Hepatic stellate cell (primary cell): ENCODE measurements around the gene STXBP2.
"Not testable (repeated sequence)": the region's sequence is repeated elsewhere in the genome, so short reads cannot be mapped to it uniquely, and the experiment has no call there.

Experiments used
- DNase-seq: peaks from one replicate; pipeline ENCODE4 v3.0.0; 2011; ENCODE audit warnings: low spot score

STXBP2 gene

DNA sequence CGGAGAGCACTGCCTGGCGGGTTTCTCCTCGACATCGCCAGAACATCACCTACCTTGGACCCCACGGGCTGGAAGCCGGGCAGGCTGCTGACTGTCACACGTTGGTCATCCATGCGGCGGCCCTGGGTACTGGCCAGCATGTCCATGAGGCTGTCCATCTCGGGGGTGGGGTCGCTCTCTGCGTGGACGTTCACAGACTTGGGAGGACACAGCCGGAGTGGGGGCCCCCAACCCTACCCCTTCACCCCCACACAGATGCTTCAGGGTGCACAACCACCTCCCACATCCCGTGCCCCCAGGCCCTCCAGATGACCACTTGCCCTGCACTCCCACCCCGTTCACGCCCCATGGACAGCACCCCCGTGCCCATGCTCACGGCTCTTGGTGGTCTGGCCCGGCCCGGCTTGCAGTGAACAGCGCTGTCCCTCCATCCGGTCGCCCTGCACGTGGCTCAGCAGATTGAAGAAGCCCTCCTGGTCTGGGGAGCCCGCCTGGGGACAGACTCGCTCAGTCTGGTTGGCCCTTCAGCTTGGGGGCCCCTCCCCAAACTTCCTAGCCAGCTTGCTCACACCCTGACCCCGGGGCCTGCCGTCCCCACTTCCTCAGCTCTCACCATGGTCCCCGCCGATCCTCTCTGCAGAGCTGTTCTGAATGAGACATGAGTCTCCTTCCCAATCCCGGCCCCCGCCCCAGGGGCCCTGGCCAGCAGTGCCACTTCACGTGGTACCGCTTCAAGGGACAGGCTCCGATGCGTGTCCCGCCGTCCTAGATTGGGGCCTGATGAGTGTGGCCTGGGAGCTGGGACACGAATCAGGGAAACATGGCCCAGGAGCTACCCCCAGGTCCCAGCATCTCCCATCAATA lies 4.3 kb upstream of the STXBP2 start:
- DNase-seq: no peak

DNA sequence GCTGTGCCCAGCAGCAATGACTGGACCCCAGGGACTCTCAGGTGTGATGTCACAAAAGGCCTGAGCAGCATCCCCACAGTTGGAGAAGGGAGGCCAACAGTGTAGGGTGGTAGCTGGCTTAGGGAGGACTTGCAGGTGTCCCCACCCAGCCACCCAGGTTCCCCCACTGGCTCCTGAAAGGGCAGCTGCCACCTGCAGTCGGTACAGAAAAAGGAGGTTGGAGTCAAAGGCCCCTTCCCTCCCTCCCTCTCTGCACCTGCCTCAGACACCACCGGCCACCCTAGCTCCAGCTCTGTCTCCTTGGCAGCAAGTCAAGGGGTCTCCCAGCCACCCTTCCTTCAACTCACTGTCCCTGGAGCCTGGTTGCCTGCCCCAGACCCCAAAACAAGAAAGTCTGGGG lies 3.2 kb upstream of the STXBP2 start, which contains the start of gene PCP2:
Gene PCP2 (minus strand): TSS at position 22 of the 400 bp plus-strand sequence. CDS start 262 bp downstream, outside the sequence.
- DNase-seq: no peak

DNA sequence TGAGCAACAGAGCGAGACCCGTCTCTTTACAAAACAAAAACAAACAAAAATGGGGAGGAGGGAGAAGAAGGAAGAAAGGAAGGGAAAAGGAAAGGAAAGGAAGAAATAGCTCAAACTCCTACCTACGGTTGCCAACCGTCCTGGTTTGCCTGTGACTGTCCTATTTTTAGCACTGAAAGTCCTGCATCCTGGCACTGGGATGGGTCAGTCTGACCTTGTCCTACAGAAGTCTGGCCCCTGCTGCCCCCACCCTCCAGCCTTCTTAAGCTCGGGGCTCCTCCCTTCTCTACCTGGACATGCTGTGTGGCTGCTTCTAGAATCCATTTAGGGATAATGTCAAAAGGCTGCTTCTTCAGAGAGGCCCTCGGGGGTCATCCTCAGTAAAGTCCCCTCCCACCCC lies 1.2 kb upstream of the STXBP2 start:
- DNase-seq: no peak

DNA sequence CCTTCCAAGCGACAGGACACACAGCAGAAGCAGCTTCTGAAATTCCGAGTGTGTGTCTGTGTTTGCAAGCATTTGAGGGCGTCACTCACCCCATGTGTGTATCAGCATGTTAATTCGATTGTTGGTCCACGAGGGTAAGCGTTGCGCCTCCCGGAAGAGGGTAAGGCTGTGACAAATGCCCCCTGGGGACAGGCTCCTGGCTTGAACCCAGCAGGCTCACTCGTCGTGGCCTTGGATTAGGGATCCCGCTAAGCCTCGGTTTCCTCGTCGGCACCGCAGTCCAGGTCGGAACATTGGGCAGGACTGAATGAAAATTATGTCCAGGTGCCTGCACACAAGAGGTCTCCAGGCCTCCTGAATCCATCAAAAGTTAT lies 606 bp upstream of the STXBP2 start:
- DNase-seq: no peak

DNA sequence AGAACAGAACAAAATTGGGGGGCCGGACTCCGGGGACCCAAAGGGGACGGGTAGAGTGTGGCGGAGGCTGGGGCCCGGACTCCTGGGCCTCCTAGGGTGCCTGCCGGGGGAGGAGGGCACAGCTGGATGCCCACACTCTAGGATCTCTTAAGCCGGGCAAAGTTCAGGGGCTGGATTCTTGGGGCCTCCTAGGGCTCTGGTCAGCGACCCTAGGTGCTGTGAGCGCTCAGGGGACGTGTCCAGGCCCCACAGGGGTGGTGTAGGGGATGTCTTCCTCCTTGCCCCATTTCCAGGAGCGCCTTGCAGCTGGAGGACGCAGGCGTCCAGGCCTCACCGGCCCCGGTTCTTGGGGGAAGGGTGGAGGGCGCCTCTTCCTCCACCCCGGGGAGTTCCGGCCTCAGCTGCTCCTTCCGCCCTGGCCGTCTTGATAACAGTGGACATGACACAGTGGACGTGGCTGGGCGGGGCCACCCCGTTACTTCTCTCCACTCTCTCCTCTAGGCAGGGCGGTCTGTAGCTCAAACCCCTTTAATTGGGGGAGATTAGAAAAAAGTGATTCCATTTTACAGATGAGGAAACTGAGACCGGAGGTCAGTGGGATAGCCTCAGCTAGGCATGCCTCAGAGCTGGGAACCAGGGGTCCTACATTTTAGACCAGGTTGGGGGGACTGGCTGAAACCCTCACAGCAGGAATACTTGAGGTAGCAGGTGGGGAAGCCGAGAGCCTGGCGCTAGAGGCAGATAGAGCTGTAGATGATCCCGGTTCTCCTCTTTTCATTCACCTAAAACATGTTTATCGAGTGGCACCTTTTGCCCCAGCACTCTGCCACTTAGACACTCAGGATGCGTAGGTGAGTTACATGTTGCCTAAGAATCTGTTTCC lies 705 bp downstream of the STXBP2 start:
- peak; percentile 44 for DNase-seq

DNA sequence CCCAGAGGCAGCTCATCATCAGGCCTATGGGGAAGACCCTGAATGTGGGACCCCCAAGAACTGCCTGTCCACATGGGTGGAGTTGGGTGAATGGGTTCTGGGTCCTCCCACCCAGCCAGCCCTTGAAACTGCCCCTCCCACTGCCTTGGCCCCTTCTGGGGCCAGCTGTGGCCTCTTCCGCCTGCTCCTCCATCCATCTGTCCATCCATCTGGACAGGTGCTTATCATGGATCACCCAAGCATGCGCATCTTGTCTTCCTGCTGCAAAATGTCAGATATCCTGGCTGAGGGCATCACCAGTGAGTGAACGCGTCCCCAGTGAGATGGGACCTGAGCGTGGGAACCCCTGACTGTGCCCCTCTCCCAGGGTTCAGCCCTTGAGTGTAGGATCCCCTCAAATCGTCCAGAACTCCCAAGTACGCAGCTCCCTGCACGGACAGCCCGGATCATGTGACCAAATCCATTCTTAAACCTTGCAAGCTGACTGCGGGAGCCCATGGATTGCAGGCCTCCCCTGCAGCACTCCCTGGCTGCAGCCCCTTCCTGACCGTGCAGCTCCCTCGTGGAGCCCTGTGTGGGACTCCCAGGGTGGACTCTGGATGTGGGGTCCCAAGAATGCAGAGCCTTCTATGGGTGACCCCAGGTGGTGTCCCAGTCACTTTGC lies 2.0 kb downstream of the STXBP2 start:
- no peak for DNase-seq

DNA sequence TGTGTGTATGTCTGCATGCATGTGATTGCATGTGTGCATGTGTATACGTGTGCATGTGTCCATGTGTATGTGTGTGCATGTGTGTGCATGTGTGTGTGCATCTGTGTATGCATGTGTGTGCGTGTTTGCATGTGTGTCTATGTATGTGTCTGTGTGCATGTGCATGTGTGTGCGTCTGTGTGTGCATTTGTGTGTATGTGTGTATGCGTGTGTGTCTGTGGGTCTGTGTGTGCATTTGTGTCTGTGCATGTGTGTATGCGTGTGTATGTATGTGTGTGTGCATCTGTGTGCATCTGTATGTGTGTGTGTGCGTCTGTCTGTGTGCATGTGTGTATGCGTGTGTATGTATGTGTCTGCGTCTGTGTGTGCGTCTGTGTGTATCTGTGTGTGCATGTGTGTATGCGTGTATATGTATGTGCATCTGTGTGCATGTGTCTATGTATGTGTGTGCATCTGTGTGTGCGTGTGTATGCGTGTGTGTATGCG lies 3.0 kb downstream of the STXBP2 start:
- no peak for DNase-seq

DNA sequence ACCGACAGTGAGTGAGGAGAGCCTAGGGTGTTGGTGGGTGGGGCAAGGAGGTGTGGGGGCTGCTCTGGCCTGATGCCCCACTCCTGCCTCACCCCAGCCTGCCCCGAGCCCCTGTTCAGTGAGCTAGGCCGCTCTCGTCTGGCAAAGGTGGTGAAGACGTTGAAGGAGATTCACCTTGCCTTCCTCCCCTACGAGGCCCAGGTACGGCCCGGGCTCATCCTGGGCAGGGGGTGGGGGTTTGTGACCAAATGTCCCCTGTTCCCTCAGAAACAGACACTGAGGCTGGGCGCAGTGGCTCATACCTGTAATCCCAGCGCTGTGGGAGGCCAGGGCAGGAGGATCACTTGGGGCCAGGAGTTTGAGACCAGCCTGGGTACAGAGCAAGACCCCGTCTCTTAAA lies 3.9 kb downstream of the STXBP2 start:
- no peak for DNase-seq

DNA sequence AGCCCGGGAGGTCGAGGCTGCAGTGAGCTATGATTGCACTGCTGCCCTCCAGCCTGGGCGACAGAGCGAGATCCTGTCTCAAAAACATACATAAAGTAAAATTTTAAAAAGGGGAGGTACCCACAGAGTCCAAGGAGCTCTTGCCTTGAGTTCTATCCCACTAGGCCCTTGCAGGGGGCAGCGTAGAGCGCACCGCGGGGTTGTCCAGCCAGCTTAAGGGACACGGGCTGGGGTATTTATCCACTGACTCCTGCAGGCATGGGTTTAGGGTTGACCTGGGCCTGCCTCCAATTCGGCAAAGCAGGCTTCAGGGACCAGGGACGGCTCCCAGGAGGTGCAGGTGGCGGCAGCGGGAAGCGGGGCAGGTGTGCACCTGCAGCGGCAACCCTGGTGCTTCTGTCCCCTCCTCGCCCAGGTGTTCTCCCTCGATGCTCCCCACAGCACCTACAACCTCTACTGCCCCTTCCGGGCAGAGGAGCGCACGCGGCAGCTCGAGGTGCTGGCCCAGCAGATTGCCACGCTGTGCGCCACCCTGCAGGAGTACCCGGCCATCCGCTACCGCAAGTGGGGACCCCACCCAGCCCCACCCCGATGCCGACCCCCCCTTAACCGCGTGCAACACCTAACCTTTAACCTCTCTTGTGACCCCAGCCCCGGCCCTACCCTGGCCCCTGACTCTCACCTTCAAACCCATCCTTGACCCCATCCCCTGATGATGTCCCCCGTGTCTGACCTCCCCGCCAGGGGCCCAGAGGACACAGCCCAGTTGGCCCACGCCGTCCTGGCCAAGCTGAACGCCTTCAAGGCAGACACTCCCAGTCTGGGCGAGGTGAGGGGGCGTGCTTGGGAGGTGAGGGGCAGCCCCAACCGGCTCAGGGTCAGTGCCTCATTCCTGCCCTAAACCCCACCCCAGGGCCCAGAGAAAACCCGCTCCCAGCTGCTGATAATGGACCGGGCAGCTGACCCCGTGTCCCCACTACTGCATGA lies 4.7 kb downstream of the STXBP2 start:
- DNase-seq: no peak

DNA sequence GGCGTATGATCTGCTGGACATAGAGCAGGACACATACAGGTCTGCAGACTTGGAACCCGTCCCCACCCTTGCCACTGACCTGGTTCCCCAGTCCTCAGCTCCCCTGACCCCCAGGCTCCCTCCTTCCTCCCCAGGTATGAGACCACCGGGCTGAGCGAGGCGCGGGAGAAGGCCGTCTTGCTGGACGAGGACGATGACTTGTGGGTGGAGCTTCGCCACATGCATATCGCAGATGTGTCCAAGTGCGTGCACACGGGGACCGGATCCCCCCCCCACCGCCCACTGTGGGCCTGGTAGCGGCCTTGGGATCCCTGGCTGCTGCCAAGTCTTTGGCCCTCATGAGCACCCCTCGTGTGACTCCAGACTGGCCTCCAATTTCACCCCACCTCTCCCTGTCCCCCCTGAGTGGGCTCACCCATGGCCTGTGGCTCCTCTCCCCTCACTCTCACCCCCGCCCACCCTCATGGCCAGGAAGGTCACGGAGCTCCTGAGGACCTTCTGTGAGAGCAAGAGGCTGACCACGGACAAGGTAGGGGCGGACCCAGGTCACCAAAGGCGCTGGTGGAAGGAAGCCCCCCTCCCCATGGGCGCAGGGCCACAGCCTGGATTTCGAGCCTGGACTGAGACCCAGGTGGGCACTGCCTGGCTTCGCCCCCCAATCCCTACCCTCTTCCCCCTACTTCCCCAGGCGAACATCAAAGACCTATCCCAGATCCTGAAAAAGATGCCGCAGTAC lies 5.6 kb downstream of the STXBP2 start:
- DNase-seq: no peak

DNA sequence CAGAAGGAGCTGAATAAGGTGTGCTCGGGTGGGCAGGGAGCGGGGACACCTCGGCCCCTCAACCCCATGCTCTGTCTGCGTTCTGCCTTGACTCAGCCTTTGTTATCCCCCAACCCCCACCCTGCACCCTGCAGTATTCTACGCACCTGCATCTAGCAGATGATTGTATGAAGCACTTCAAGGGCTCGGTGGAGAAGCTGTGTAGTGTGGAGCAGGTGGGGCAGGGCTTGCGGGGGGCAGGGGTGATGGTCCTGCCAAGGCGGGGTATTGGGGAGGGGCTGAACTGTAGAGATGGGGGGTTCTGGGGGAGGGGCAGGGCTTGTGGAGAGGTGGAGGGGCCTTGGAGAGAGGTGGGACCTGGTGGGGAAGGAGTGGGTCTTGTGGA lies 6.1 kb downstream of the STXBP2 start:
- DNase-seq: no peak

DNA sequence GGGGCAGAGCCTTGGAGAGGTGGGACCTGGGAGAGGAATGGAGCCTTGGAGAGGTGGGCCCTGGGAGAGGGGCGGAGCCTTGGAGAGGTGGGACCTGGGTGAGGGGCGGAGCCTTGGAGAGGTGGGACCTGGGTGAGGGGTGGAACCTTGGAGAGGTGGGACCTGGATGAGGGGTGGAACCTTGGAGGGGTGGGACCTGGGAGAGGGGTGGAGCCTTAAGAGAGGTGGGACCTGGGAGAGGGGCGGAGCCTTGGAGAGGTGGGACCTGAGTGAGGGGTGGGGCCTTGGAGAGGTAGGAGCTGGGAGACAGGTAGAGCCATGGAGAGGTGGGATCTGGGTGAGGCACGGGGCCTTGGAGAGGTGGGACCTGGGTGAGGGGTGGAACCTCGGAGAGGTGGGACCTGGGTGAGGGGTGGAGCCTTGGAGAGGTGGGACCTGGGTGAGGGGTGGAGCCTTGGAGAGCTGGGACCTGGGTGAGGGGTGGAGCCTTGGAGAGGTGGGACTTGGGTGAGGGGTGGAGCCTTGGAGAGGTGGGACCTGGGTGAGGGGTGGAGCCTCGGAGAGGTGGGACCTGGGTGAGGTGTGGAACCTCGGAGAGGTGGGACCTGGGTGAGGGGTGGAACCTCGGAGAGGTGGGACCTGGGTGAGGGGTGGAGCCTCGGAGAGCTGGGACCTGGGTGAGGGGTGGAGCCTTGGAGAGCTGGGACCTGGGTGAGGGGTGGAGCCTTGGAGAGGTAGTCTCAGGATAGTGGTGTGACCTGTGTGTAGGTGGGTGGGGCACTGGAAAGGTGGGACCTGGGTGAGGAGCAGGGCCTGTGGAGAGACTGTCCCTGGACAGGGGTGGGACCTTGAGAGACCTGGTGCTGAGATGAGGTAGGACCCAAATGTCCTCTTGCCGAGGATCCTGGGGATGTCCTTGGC lies 7.0 kb downstream of the STXBP2 start:
- not testable (repeated sequence) for DNase-seq

DNA sequence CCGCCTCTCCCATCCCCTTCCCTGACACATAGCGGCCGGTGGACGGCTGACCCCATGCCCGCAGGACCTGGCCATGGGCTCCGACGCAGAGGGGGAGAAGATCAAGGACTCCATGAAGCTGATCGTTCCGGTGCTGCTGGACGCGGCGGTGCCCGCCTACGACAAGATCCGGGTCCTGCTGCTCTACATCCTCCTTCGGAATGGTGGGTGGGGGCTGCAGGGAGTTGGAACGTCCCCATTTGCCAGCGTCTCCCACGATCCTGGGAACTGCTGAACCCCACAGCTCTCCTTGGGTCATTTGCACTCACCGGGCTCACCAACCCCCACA lies 7.6 kb downstream of the STXBP2 start:
- no peak for DNase-seq

DNA sequence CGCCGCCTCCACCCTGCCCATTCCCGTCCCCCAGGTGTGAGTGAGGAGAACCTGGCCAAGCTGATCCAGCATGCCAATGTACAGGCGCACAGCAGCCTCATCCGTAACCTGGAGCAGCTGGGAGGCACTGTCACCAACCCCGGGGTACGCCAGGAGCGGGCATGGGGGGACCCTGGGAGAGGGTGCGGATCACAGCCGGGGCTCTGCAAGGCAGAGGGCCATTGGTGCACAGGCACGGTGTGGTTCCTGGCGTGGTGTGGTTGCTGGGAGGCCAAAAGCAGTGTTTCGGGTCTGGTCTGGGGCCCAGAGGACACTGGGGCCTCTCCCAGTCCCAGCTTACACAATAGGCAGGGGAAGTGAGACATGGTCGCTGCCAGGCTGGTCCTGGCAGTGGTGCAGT lies 8.3 kb downstream of the STXBP2 start:
- DNase-seq: no peak

DNA sequence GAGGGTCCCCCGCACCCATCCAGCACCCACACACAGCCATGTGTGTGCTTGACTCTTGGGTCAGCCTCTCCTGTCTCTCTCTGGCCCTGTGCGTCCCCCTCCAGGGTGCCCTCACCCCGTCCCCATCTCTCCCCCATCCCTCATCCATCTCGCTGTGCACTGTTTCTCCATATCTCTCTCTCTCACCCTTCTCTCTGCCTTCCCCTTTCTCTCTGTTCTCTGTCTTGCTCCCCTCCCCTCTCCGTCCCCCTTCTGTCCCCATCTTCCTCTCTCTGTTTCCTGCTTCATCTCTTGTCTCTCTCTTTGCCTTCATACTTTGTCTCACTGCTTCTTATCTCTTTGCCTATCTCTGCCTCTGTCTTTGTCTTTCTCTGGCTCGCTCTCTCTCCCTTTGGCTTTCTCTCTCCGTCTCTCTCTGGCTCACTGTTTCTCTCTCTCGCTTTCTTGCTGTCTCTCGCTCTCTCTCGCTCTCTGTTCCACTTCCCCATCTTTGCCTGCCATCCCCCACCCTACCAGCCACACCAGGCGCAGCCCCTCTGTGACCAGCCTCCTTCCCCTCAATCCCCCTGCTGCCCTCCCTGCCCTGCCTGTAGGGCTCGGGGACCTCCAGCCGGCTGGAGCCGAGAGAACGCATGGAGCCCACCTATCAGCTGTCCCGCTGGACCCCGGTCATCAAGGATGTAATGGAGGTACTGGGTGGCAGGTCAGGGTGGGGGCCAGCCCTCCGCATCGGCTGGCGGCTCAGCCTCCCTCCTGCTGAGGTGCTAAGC lies 8.9 kb downstream of the STXBP2 start:
- DNase-seq: no peak

DNA sequence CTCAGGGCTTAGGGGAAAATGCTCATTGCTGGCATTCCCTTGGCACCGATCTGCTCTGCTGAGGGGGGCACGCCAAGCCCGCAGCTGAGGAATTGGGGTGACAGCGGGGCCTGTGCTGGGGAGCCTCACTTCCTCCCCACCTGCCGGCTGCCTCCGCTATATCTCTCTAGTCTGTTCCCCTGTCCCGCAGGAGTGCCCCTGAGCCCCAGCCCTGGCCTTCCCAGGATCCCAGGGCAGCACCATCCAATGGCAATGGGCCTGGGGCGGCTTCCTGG lies 9.5 kb downstream of the STXBP2 start:
- no peak for DNase-seq

DNA sequence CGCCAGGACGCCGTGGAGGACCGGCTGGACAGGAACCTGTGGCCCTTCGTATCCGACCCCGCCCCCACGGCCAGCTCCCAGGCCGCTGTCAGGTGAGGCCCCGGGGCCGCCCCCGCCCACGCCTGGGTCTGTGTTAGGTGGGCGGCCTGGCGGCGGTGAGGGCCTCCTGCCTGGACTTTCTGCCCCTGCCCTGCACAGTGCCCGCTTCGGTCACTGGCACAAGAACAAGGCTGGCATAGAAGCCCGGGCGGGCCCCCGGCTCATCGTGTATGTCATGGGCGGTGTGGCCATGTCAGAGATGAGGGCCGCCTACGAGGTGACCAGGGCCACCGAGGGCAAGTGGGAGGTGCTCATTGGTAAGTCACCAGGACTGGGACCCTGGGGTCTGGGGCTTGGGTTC lies 10.2 kb downstream of the STXBP2 start:
- DNase-seq: no peak

DNA sequence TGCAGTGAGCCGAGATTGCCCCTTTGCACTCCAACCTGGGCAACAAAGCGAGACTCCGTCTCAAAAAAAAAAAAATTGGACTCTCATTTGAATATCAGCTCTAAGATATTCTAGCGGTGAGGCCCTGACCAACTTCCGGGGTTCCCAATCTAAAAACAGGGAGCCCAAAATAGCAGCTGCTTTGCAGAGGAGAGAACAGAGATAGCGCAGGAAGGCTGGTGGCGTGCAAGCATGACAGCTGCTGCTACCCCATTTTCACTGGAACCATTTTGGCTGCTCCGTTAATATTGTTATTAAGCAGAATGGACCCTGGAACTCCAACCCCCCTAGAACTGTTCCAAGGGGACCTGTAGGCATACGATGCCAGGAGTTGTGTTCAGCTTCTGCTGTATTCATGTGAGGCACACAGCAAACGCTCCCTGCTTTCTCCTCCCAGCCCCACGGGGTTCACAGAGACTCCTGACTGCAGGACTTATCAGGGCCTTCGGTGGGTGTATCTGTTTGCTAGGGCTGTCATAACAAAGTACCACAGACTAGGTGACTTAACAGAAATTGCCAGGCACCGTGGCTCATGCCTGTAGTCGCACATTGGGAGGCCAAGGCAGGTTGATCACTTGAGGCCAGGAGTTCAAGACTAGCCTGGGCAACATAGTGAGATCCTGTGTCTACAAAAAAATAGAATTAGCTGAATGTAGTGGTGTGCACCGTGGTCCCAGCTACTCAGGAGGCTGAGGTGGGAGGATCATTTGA lies 11.5 kb downstream of the STXBP2 start:
- no peak for DNase-seq
